Testis (tissue), 2 donors: ENCODE data around the gene FAM20C.
A peak's percentile ranks its signal among the peaks of the same experiment; 100 is the strongest.
"Not testable (repeated sequence)": the region's sequence is repeated elsewhere in the genome, so short reads cannot be mapped to it uniquely, and the experiment has no call there.

Source experiments
- CTCF ChIP-seq, 3 experiments: fragments of 450-650 bp in 2 of 3; fragments of 200-600 bp in 1 of 3; sonication (generic) in 1 of 3; IDR thresholded peaks; one replicate each; pipeline ENCODE4 v1.5.1; 2016 to 2019; ENCODE audit warnings: antibody characterized with exemption in 3 of 3, mild to moderate bottlenecking in 2 of 3, moderate library complexity in 1 of 3
- POLR2A ChIP-seq: fragments of 450-650 bp; IDR thresholded peaks from one replicate; pipeline ENCODE4 v1.6.1; 2017; ENCODE audit warnings: antibody characterized with exemption, mild to moderate bottlenecking, moderate library complexity

GRCh38 chr7:262631-263311 is 70.4 kb downstream of the FAM20C start:
- TF ChIP-seq CTCF (IDR thresholded peaks at IDR 0.05): peak in 2 of 3 experiments; percentile 53 to 69
- TF ChIP-seq POLR2A: not testable (repeated sequence)
